NCI-H524 treated with DMSO at 0.1 percent for 48 hours (cell line): Measurements from ENCODE around the gene MLF2.
A peak's percentile ranks its signal among the peaks of the same experiment; 100 is the strongest.

Experiments used
- DNase-seq: peaks from one replicate; lab custom pipeline; 2025; lab: John Stamatoyannopoulos, UW

The MLF2 gene, protein sequence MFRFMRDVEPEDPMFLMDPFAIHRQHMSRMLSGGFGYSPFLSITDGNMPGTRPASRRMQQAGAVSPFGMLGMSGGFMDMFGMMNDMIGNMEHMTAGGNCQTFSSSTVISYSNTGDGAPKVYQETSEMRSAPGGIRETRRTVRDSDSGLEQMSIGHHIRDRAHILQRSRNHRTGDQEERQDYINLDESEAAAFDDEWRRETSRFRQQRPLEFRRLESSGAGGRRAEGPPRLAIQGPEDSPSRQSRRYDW

DNA sequence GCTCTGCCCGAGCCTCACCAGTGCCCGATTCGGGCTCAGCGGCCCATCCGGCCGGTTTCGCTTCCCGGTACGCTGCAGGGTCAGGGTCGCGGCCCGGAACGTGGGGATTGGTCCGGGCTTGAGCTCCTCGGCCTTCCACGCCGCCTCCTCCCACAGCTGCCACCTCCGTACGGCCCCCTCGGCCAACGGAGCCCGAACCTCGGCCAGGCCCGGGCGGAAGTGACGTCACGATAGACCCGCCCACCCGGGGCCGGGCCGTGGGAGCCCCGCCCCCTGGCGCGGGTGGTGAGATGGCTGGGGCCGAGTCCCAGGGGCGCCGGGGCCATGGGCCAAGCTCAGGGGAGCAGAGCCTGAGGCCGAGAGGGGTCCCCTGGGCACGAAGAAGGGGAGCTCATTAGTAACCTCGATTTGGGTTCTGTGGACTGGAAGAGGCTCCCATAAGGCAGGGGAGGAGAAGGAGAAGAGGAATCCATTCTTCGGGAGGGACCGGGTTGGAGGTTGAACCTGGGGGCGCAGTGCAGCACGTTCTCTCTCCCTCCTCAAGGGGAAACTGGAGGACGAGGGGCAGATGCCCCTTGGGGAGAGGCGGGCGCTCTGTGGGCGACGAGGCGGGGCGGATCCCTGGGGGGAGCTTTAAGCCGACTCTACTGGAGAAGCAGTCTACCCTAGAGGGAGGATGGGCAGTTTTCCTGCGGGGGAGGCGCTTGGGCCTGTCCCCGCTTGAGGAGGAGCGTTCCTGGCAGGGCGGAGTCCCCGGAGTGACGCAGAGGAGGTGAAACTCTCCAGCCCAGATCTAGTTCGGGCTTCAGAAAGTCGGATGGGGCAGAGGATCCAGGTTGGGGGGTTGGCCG lies at the start of gene MLF2:
Gene MLF2 (minus strand): TSS at position 221 of the 851 bp plus-strand sequence. CDS start 807 bp downstream, outside the sequence.
- DNase-seq, result peak; percentile 82

DNA sequence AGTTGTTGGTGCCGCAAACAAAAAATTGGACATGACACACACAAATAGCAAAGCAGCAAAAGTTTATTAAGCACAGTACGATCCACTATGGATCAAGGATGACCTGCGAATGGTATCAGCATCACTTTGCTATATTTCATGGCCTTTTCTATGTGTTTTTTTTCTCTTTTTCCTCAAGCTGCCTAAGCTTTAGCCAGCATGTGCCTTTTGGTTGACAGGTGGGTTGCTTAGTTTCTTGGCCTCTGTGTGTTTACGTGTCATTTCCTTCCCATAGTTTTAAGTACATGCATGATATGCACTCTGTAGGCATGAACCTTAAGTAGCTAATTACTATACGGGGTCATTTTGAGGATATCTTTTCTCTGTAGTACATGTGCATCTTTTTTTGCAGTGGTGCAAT lies 46.2 kb upstream of the MLF2 start:
- no peak for DNase-seq

DNA sequence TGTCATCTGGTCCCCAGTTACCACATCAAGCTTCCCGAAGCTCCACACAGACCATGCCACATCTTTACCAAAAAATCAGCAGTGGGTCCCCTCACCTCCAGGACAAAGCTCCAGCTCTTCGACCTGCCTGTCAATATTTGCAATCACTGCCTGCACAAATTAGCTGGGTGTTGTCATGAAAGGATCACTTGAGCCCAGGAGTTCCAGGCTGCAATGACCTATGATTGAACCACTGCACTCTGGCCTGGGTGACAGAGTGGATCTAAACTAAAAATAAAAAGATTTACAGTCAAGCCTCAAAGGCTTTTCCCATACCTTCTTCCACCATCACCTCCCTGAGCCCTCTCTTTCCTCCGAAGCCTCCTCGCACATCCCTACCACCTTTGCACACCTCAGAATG lies 43.6 kb upstream of the MLF2 start:
- no peak for DNase-seq

DNA sequence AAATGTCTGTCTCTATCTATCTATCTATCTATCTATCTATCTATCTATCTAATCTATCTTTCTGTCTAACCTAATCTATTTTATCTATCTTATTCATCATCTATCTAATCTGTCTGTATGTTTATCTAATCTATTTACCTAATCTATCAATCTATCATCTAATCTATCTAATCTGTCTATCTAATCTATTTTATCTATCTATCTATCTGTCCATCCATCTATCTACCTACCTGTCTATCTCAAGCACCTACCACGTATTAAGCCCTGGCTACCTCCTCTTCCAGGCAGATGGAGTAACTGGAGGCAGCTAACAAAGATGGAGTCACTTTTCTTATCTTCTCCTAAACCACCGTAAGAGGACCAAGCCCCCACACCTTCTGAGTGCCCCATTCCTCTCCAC lies 42.1 kb upstream of the MLF2 start:
- DNase-seq, result no peak

DNA sequence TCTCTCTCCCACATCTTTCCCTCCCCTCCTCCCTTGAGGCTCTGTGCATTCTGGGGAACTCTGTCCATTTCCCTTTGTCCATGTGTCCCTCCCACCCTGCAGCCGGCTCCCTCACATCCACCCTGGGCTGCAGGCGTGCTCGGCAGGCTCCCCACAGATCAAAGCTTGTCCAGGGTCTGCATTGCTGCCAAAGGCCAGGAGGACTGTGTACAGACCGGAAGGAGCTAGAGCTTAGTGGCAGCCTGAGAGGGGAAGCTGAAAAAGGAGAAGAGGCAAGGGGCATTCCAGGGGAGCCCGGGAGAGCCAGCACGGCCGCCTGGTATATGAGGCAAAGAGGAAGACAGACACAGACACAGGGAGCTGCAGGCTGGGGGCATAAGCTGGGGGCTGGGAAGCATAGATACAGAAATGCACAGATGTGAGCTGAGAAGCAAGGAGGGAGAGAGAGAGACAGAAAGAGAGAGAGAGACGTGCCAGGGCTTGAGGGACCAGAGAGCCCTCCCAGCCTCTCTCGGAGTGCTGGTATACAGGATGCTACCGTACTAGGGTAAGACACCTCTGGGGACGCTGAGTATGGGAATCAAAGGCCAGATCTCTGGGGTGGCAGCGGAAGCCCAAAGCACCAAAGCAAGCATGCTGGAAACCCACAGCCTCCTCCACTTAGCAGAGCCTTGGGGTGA lies 39.7 kb upstream of the MLF2 start:
- no peak for DNase-seq

DNA sequence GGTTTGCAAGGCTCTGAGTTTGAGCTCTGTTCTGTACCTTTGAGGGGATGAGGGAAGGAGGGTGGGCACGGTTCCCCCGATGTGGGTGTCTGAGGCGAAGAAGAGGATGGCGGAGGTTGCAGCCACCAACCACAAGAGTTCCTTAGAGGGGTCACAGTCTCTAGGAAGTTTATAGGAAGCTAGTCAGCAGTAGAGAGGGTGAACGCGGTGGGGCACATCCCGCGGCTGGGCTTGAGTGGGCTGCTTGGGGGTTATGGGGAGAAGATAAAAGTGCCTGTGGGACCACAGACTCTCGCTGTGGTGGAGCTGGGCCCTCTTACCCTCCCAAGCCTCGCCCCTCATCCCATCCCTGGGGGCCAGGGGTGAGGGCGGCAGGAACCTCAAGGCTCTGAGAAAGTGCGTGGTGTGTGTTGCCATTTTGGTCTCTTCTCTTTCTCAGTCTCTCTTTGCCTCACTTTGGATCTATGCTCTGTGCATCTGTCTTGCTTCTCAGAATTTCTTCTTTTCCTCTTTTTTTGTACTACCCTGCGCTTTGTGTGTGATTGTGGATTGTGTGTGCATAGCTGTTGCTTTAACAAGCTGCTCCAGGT lies 39.1 kb upstream of the MLF2 start:
- no peak for DNase-seq

DNA sequence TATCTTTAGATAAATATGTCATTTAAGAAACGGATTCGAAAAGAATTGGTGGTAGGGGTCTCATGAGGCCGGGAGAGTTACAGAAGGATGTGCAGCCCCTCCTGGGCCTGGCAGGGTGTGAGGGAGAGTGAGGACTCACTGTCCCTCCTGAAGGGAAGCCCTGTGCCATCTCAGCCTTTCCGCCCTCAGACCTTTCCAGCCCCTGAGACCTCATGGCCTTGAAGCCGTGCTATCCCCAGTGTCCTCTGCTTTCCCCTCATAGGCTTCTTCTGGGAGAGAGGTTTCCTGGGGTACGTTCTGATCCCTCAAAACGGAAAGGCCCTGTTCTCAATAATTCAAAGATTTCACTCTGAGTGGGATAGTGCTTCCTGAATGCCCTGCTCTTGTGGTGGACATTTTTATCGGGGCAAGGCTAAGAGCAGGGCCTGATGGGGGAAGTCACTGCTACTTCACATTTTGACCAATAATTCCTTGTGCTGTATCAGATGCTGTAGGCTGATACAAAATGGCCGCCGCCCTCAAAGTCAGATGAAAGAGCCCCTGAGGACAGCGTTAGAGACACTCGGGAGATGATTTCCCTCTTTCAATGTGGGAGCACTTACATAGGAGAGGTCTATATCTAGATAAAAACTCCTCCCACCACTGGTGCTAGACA lies 37.7 kb upstream of the MLF2 start:
- no peak for DNase-seq

DNA sequence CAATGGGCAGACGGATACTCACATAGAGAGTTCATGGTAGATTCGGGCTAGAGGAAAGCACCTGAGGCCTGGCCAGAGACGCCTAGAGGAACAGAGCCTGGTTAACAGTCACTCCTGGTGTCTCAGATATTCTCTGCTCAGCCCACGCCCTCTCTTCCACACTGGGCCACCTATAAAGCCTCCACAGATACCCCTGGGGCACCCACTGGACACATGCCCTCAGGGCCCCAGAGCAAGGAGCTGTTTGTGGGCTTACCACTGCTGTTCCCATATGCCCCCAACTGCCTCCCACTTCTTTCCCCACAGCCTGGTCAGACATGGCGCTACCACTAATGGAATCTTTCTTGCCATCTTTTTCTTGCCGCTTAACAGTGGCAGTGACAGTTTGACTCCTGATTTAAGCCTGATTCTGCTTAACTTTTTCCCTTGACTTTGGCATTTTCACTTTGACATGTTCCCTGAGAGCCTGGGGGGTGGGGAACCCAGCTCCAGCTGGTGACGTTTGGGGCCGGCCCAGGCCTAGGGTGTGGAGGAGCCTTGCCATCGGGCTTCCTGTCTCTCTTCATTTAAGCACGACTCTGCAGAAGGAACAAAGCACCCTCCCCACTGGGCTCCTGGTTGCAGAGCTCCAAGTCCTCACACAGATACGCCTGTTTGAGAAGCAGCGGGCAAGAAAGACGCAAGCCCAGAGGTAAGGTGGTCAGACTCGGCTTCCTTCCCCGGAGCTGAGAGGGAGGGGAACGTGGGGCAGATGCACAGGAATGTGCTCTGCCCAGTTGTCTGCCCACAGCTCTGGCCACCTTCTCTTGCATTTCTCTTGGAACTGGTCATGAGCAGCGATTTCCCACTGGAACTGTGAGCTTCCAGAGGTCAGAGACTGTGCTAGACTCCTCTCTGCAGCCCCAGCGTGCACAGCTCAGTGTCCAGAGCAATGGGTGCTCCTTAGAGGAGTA lies 36.3 kb upstream of the MLF2 start, which contains the start of gene CD4:
Gene CD4 (plus strand): TSS at position 557 of the 953 bp plus-strand sequence. CDS start 10,611 bp downstream, outside the sequence.
- DNase-seq, result no peak

DNA sequence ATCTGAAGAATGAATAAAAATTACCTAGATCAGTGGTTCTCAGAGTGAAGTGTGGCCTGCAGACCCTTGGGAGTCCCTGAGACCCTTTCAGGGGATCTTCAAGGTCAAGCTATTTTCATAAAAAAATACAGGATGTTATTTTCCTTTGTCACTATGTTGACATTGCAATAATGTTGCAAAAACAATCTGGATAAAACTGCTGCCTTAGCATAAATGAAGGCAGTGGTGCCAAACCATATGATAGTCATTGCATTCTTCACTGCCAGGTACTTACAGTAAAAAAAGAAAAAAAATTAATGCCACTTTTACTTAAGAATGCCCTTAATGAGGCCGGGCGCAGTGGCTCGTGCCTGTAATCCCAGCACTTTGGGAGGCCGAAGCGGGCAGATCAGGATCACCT lies 34.4 kb upstream of the MLF2 start:
- DNase-seq, result no peak

DNA sequence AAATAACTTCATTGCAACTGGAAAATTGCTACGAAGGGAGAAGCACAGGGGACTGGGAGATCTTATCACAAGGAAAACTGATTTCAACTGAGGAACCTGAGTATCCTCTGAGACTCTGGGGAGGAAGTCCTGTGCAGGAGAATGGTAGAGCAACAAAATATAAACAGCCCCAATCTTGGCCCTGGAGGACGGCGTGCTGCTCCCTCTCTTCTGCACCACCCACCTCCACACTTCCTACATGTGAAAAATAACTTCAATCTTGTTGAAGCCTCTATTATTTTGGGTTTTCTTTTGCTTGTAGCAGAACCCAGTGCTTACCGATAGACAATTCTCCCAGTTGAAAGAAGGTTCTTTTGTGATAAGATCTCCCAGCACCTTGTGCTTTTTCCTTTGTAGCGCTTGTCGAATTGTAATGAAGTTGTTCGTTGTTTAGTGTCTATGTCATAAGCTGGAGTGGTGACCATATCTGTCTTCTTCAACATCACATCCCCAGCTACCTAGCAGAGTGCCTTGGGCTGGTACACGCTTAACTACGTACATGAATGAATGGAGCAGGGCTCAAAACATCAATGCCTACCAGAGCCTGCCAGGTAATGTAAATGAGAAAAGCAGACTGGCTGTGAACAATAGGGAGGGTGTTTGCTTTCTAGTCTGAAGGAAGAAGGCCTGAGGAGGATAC lies 33.6 kb upstream of the MLF2 start:
- DNase-seq, result no peak

DNA sequence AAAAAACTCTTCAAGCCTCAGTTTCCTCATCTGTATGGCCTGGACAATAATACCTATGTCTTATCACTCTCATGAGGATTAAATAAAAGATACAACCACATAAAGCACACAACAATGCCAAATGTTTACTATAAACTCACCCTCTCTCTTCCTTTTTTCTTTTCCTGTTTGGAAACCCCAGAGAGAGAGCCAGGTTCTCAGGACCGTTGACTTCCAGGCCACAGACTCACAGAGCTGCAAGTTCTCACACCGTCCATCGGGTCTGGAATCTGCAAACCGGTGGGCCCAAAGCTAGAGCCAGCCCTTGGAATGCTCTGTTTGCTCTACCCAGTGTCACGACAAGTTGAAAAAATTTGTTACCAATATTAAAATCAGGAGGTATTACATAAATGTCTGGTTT lies 31.8 kb upstream of the MLF2 start:
- no peak for DNase-seq

DNA sequence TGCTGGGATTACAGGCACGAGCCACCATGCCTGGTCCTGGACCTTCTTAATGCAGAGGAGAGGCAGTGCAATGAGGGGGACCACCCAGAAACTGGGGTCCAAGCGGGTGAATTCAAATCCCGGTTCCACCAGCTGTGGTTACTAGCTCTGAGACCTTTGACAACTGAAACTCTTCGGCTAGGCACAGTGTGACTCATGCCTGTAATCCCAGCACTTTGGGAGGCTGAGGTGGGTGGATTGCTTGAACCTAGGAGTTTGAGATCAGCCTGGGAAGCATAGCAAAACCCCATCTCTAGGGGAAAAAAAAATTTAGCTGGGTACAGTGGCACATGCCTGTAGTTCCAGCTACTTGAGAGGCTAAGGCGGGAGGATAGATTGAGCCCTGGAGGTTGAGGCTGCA lies 31.4 kb upstream of the MLF2 start:
- DNase-seq, result no peak

DNA sequence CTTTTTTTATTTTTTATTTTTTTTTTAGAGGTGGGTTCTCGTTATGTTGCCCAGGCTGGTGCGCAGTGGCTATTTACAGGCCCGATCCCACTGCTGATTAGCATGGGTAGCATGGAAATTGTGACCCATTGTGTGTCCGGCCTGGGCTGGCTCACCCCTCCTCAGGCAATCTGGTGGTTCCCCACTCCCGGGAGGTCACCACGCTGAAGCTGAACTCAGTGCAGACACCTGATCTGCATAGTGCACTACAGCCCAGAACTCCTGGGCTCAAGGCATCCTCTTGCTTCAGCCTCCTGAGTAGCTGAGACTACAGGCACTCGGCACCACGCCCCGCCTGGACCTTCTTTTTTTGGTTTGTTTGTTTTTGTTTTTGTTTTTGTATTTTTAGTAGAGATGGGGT lies 30.9 kb upstream of the MLF2 start:
- DNase-seq, result no peak

DNA sequence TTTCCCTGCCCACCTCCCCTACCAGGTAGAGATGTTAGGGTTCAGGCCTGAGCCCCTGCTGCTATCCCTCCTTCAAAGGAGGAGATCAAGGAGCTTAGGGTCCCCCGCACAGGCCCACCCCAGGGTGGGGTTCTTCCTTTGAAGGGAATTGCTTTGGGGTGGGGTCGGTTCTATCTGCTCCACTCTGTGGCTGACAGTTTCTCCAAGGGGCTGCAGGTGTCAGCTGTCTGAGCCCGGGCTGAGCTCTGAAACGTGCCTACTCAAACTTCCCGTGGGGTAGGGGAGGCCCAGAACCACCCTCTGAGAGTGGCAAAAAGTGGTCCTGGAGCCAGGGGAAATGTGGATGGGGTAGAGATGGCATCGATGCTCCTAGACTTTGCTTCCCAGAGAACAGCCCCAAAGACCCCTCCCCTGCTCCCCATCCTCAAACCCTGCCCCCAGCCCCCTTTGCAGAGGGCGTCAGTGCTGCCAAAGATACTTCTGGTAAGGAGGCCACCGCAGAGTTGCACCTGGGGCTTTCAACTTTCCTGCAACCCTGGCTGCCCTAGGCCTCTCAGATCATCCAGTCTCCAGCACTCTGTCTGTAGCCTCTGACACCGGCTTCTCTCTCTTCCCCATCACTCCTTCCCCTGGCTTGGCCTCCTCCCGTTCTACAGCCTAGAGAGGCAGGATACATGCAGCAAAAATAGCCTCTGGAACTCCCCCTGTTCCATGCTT lies 30.1 kb upstream of the MLF2 start:
- DNase-seq, result no peak

DNA sequence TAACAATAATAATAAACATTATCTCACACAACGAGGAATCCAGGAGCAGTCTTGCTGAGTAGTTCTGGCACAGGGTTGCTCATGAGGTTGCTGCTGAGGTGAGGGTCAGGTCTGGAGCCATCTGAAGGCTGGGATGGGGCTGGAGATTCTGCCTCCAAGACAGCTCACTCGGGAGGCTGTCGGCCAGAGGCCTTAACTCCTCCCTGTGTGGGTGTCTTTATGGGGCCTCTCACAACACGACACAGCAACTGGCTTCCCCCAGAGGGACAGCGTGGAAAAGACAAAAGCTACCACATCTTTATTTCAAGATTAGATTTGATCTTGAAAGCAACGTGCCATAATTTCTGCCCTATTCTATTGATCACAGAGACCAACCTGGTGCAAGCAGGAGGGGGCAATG lies 29.2 kb upstream of the MLF2 start:
- no peak for DNase-seq

DNA sequence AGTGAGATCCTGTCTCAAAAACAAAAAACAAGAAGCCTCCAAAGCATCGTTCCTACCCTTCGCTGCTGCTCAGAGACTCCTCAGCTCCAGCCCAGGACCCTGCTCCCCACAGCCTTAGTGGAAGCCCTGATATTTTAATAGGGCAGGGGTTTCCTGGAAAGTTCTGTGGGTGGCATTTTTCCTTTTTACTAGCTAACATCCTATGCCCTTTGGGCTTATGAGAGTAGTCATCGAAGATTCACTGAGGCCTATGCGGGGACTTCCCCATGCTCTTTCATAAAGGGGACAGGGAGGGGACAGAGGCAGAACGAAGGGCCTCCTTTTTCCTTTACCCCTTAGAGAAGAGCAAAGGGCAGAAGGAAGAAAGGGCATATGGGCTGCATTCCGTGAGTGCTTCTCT lies 27.6 kb upstream of the MLF2 start:
- DNase-seq, result no peak

DNA sequence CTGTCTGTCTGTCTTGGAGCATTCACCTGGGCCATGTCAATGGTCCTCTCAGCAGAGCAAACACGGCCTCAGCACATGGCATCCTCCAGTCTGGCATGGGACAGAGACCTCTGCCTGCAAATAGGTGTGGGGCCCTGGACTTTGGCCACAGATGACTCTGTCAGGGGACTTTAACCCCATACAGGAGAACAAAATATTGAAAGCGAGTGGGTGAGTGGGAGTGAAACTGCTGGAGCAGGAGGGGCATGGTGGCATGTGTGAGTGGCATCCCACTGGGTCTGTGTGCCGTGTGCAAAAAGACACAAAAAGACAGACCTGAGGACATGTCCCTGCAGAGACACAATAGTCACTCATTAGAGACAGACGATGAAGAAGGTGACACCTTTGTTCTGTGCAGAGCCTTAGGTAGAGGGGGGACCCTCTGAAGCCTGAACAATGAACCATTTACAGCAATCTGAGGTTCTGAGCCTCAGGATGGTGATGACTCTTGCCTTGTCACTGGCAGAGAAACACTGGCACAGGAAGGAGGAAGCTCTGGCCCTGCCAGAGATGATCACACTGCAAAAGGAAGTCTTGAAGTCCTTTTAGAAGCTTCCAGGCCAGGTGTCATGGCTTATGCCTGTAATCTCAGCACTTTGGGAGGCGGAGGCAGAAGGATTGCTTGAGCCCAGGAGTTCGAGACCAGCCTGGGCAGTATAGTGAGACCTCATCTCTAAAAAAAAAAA lies 26.9 kb upstream of the MLF2 start:
- no peak for DNase-seq

DNA sequence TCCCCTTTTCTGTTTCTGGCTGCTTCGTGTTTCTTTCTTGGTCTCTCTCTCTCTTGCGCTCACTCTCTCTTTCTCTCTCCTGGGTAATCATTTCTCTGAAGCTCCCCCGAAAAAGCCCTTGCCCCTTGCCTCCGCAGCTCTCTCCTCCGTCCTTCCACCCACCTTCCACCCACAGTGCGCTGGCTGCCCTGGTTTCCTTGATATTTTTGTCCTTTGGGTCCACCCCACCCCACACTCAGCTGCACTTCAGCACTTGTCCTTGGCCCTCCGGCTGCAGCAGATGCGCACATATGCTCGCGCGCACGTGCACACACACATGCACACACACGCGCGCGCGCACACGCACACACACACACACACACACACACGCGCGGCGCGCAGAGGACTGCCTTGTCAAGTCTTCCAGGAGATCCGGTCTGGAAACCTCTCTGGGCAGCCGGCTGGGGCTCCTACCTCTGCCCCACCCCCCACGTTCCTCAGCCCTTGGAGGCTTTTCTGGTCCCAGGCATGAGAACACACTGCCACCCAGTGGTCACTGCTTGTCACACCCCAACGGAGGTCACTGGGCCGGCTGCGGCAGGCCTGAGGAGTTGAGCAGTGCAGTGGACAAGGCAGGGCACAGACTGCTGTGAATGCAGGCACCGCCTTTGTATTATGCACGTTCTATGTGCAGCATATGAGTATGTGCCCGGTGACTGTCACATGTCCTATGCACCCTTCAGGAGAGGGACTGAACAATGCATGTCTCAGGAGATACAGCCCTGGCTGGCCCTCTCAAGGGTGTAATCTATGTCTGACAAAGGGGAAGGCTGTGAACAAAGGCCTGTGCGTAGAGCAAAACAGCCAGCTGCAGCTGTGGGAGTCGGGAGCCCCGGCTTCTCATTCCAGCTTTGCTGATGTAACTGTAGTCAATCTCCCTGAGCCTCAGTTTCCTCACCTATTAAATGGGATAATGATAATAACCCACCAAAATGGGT lies 25.9 kb upstream of the MLF2 start:
- peak; percentile 54 for DNase-seq
